HG02610 (cell line): Measurements from ENCODE around the gene ARHGEF10L.

Source experiments
- ATAC-seq: cut with Tn5 transposase; IDR thresholded peaks from one replicate; pipeline ENCODE4 v1.9.1; 2021; ENCODE audit warnings: mild to moderate bottlenecking, moderate library complexity; ENCODE audit not compliant: unreplicated experiment

ARHGEF10L gene

DNA sequence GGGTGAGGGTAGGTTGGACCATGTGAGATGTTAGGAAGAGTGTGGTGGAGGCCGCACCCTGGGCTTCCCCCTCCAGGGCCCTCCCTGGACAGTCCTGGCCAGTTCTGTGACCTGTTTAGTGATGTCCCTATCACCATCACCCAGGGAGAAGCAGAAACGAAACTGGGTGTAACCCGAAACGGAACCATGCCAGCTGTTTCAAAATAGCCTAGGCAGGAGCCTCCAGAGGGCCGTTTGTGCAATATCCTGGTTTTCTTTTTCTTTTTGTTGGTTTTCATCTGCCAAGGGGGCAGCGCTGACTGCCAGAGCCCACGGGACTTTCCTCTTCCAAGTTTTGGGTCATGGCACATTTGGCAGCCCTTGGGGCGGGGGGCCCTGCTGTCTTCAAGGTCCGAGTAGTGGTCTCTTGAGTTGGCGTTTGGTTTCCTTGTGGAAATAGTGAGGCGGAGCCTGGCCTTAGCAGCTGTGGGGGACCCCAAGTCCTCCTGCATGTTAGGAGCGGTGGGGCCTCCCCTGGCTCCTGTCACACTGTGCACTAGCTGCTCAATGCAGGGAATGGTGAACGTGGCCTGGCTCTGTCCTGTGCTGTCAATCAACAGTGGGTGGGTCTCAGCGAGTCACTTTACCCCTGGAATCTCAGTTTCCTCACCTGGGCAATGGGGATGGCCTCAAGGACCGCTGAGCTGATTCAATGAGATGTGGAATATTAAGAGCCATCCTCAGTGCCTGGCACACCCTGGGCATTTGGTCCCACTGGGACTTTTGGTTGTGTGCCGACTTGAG, 90.7 kb downstream of the ARHGEF10L start:
- ATAC-seq, result no peak

DNA sequence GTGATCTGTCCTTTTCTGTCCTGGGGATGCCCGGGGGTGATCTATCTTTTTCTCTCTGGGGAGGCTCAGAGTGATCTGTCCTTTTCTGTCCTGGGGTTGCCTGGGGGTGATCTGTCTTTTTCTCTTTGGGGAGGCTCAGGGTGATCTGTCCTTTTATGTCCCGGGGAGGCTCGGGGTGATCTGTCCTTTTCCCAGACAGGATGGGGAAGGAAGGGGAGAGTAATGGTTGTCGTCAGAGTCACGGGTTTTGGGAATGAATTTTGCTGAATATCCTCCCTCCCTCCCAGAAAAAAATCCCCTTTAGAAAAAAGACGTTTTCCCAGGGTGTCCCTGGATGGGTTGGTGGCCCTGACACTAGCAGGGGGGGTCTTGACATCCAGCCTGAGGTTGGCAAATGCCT, 91.5 kb downstream of the ARHGEF10L start:
- no peak for ATAC-seq

DNA sequence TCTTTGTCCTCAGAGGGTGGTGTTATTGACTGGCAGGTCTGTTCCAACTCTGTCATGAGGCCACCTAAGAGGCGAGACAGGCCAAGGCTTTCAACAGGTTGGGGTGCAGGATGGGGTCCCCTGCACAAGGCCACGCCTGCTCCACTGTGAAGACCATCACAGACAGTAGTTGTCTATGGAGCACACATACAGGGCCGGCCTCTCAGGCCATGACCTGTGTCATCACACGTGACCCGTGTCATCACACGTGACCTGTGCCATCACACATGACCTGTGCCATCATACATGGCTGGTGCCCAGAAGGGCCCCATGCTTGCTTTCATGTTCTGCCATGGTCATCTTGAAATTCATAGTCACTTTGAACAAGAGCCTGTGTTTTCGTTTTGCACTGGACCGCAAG, 91.9 kb downstream of the ARHGEF10L start:
- no peak for ATAC-seq

DNA sequence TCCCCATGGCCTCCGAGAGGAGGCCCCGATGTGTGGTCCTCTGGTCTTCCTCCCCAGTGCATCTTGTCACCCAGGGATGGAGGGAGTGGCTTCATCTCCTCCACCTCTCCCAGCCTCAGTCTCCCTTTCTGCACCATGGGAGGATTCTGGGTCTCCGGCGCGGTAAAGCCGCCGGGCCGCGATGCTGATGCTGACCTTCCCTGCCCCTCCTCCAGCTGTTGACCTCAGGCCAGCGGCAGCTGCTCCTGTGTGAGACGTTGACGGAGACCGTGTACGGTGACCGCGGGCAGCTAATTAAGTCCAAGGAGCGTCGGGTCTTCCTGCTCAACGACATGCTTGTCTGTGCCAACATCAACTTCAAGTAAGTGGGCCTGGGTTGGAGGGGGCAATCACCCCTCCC, 92.6 kb downstream of the ARHGEF10L start:
- no peak for ATAC-seq

DNA sequence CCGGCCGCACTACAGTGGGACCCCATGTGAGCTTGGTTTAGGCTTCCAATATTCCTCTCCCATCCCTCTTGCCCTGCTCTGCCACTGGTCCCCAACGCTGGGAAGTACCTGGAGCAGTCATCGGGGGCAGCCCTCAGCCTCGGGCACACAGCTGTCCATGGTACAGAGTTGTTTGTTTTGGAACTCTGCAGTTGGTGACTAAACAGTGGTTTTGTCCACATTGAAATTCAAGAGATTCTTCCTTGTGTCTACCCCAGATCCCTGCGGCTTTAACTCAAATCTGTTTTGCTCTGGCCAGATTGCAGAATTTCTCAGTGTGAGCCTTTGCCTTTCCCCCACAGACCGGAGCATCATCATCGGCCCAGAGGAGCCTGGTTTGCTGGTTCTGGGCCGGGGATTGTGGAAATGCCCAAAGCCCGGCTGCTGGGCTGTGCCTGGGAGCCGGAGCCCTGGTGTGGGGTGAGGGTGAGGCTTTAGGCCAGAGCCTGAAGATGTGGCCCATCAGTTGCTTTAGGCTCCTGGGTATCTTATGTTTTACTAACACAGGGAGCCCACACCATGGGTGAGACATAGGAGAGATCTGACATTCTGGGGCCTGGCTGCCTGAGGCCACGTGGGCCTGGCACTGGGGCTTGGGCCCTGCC, 93.2 kb downstream of the ARHGEF10L start:
- ATAC-seq, result no peak

DNA sequence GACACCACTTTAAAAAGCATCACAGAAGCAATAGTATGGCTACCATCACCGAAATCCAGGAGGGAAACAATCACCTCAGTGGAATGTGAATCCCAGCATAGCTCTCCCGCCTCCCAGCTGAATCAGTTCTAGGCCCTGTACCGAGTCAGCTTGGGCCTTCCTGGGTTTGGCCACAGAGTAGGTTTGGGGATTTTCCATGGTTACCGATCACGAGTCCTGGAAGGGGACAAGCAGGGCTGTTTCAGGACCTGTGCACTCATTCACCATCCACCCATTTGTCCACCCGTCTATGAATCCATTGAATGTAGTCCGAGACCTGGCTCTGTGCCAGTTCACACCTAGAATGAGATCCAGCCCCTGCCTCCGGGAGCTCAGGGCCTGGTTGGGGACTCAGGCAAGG, 94.2 kb downstream of the ARHGEF10L start:
- no peak for ATAC-seq

DNA sequence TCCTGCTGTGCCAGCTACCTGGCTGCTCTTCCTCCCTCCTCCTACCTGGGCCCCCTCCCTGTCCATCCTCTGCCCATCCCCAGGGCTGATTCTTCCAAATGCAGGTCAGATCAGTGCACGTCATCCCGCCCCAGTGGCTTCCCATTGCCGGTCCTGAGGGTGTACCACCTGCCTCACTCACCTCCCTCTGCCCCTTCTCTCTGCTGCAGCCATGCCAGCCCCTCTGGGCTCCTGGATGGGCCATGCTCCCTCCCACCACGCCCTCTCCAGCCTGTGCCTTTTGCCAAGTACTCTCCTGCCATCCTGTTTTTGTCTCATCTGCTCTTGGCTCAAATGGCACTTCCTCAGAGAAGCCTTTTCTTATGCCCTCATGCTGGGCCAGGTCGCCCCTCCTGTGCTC, 95.8 kb downstream of the ARHGEF10L start:
- no peak for ATAC-seq

DNA sequence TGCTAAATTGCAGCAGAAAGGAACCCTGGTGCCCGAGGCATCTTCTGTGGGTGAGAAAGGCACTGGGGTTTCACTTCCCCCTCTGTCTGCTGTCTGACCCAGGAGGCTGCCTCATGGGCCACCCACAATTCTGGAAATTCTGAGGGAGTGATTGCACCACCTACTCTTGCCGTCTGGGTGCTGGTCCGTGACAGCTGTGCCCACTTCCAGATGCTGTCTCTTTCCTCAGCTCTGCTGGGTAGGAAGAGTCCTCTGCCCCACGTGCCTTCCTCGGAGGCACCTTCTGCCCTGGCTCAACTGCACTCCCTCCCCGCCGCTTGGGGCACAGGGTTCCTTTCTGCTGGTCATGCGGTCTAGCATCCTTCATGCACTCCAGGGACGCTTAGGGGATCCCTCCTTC, 96.3 kb downstream of the ARHGEF10L start:
- ATAC-seq, result no peak

DNA sequence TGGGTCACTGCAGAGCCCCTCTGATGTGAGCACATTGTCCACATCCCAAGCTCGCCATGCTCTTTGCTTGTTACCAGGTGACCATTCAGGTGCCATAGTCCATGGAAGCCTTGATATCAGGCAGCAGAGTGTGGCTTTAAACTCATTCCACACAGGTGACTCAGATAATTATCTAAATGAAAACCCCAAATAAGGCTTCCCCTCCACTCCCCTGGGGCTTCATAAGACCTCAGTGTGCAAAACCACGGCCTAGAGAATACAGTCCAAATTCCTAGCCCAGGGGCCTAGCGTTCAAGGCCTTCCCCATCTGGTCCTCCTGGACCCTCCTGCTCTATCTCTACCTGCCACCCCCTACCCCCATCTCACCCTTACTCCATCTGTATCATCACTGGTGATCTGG, 97.1 kb downstream of the ARHGEF10L start:
- no peak for ATAC-seq

DNA sequence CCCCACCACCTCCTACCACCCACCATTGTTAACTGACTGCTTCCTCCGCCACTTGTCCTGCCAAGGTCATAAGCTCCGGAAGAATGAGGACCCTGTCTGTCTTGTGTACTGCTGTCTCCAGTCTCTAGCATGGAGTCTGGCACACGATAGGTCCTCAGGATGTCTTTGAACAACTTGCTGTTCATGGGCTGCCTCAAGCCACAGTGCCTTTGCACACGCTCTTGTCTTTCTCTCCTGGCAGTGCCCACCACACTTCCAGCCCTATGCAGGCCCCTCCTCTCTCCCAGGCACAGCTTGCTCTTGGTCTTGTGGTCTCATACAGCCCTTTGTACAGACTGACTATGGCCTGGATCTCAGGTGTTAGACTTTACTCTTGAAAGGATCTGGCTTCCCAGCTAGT, 97.6 kb downstream of the ARHGEF10L start:
- ATAC-seq, result no peak

DNA sequence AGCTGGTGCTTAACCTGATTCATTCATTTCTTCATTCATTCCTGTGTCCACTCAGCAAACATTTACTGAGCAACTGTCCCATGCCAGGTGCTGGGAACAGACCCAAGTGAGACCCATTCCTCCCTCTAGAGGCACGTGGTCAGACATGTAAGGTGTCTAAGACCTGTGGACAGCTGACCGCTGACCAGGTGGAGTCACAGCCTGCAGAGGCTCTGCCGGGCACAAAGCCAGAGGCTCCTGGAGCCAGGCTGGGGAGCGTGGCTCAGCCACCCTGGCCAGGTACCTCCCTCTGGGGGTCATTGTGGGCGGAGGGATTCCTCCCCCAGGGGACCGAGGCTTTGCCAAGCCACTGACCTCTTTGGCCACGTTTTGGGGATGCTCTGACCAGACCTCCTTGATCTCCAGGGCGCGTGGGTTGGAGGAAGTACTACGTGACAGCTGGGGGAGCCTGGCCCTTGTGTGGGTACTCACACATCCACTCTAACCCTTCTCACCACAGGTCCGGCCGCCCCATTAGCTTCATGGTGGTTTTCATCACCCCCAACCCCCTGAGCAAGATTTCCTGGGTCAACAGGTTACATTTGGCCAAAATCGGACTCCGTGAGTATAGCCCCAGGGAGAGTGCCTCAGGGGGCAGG, 100.3 kb downstream of the ARHGEF10L start:
- ATAC-seq, result no peak

DNA sequence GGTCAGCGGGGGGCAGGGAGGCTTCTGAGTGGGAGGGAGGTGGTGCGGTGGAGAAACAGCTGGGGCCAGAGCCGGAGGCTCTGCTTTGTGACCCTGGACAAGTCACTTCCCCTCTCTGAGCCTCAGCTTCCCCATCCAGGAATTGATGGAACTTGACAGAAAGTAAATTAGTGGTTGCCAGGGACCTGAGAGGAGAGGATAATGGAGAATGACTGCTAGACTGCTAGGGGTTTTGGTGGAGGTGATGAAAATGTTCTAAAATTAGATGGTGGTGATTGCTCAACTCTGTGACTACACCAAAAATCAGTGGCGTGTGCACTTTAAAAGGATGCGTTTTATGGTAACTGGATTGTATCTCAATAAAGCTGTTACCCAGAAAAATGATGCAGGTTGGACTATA, 100.9 kb downstream of the ARHGEF10L start:
- ATAC-seq, result no peak

DNA sequence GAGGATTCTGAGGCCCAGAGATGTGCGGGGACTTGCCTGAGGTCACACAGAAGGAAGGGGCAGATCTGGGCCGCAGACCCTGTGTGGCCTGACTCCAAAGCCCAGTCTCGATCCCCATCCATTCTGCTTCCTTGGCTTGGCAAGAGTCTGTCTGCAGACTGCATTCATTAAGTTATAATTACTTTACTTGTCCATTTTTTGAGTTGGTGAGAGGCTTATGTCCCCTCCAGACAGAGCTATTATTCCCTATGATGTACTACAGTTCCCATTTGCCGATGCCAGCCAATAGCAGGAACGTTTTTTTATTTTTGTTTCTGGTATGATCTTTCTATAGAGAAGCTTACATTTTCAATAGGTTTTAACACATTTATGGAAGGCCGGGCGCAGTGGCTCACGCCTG, 101.5 kb downstream of the ARHGEF10L start:
- ATAC-seq, result no peak

DNA sequence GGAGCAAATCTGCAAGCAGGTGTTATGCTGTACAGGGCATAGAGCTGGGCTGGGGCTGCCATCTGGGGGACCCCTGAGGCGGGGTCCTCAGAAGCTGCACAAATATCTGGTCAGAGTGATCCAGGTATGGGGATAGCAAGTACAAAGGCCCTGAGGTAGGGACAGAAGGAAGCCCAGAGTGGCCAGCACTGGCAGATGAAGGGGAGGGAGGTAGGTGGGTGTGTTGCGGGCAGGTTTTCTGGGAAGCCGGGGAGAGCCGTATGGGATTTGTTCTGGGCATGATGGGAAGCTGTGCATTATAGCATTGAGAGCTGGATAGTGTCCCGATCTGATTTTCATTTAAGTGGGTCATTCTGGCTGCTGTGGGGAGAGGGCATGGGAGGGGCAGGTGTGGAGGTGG, 102.7 kb downstream of the ARHGEF10L start:
- ATAC-seq, result no peak

DNA sequence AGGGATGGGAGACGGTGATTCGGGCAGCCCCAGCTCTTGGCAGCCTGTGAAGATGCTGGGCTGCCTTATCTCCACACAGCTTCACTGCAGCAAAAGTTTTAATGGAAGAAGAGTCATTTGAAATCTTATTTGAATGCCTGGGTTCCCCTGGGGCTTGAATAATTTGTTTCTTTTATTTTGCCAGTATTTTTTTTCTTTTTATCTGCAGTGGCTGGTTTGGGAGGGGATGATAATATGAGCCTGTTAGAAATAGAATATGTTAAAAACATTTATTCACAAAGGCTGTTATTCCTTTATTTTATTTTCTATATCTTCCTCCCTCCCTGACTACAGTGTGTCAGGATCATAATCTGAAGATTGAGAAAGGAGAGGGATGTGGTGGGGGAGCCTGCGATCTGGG, 103.4 kb downstream of the ARHGEF10L start:
- no peak for ATAC-seq

DNA sequence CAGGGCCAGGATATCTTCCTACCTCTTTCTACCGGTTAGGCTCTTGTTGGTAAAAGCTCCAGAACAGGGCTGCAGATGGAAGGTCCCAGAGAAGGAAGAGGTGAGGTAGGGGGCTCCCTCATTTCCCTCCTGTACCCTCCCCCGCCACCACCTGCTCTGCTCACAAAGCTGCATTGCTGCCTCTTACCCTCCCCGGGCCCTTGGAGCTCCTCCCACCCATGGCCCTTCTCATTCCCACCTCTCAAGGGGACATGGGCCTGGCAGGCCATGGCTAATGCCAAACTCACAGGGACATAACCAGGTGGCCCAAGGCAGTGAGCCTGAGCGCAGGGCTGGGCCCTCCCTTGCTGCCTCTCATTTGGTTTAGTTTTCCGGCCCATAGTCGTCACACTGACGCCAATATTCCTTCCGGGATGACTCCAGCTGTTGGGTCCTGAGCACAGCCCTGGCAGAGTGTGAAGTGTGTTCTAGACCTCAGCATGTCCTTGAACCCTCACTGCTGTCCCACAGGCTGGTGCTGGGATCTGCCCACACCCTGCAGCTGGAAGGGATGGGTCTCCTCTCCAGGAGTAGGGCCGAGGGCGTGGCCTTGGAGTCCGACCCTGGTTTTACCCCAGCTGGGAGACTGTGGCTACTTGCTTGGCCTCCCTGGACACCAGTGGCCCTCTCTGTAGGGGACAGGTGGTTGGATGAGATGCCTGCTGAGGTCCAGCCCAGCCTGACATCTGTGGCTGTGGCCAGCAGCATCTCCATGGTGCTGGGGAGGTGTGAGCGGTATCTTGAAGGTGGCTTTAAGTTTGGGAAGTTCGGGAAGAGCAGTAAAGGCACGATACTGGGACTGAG, 104.6 kb downstream of the ARHGEF10L start:
- no peak for ATAC-seq

DNA sequence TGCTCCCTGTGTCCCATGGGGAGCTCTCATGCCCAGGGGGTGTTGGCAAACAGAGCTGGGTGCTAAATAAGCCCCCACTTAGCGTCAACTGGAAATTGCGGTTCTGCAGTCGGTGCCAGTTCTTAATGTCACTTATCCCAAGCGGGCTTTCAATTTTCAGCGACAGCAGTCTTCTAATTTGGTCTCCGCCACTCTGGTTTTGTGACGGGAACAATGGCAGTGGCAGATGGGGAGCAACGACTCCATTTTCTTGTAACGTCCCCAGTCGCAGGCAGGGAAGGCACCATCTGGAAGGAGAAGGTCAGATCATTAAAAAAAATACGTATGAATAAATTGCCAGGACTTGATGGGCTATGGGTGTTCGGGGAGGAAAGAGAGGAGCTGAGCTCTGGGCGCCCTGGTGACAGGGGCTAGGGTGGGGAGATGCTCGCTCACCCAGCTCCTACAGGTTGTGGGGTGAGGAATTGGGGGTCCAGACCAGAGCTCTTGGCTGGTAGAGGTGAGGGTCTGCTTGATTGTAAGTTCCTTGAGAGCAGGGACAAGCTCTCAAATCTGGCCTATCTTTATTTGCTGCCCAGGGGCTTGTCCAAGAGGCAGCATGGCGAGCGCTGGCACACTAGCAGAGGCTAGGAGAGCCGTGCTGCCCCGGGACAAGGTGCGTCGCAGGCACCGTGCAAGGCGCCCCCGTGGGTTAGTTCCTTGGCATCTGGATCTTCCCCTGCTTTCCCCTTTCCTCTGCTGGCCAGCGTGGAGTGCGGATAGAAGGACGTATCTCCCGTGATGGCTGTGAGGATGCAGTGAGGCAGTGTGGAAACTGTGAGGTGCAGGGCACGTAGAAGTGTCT, 105.8 kb downstream of the ARHGEF10L start:
- no peak for ATAC-seq

DNA sequence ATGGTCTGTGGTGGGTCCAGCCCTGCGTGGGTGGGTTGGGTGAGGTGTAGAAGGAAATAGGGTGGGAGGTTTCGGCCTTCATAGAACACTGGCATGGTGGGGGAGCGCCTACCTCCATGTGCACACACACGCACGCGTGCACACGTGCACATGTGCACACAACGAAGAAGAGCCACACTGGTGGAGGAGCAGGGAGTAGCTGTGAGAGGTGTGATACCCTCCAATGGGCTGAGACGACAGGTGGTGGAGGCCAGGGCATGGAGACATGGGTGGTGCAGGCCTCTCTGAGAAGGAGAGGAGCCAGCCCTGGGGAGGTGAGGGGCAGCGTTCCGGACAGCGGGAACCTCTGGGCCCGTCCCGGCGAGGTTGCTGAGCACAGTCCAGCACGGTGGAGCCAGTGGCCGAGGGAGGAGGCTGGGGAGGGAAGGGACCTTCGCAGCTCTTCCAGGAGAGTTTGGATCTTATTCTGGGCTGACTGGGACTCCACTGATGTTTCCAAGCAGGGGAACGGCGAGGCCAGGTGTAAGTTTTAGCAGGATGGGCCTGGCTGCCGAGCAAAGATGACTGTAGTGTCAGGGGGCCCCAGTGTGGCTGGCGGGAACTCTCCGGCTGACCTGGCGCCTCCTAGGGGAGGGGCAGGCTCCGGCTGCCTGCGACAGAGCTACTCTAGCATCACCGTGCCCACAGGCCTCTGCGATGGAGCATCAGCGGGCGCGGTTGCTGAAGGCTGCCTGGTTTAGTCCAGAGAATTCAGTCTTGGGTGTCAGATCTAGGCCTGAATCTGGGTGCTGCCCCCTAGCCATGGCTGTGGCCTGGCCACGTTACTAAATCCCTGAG, 107.2 kb downstream of the ARHGEF10L start:
- no peak for ATAC-seq

DNA sequence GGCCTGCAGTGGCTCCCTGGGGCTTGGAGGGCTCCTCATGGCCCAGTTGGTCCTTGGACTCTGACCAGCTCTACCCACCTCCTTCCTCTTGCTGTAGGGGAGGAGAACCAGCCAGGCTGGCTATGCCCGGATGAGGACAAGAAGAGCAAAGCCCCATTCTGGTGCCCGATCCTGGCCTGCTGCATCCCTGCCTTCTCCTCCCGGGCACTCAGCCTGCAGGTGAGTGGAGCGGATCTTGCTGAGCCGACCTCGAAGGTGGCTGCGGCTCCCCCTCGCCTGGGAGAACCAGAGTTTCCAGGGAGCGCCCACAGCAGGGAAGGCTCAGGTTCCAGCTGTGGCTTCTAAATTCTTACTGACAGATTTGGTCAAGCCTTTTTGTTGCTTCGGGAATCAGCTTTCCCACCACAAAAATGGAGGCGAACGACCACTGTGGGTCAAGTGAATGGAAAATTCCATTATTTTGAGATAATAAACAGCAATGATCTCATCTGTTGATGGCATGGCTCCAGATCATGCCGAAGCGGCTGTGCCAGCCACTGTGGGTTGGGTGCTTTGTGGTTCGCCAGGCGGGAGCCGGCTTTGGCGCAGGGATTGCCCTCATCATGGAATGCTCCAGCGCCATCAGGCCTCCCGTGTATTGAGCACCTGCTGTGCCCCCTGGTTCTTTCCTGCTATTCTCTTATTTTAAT, 109.1 kb downstream of the ARHGEF10L start:
- no peak for ATAC-seq
